ENCODE measurements around the gene ZFP36L2. TPM values are rescaled to one million over a fixed set of nuclear protein-coding genes. Genes with fewer than 3 reads are reported as not detected.
A peak's percentile ranks its signal among the peaks of the same experiment; 100 is the strongest.

ZFP36L2 gene
- total and polyA plus RNA-seq, 9 of the 15 experiments (the other 6 are each of a cell fraction or from before 2014, with no cell fraction given): 4.1 to 60.6 (median 20.3) TPM

GRCh38 chr2:43190311-43191052 is 35.9 kb downstream of the ZFP36L2 start (continued):
- TF ChIP-seq, protein P1, sequence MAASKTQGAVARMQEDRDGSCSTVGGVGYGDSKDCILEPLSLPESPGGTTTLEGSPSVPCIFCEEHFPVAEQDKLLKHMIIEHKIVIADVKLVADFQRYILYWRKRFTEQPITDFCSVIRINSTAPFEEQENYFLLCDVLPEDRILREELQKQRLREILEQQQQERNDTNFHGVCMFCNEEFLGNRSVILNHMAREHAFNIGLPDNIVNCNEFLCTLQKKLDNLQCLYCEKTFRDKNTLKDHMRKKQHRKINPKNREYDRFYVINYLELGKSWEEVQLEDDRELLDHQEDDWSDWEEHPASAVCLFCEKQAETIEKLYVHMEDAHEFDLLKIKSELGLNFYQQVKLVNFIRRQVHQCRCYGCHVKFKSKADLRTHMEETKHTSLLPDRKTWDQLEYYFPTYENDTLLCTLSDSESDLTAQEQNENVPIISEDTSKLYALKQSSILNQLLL (CRISPR knock-in tag; IDR thresholded peaks at IDR 0.05; ENCODE audit: borderline replicate concordance): no peak
- TF ChIP-seq NR0B1 (IDR thresholded peaks at IDR 0.05; ENCODE audit: partially characterized antibody) (no peak), XRCC5 (IDR thresholded peaks at IDR 0.05; ENCODE audit: low read depth, low read length) (0 out of 2 replicates have a peak, but pooled peaks have one; percentile 45), HINFP (tag; conservative IDR thresholded peaks at IDR 0.05; ENCODE audit: low read depth) (no peak), HOMEZ (CRISPR knock-in tag; IDR thresholded peaks at IDR 0.05) (0 out of 2 replicates have a peak, but pooled peaks have one; percentile 8), GTF2E2 (tag; IDR thresholded peaks at IDR 0.05) (no peak), IRF2 (CRISPR knock-in tag; IDR thresholded peaks at IDR 0.05) (no peak), MCM7 (IDR thresholded peaks at IDR 0.05) (no peak), SFPQ (IDR thresholded peaks at IDR 0.05; ENCODE audit: low read depth, low read length) (no peak), MEF2A (IDR thresholded peaks at IDR 0.05; ENCODE audit: control insufficient read depth, low read depth, low read length) (no peak), TCF7L2 (IDR thresholded peaks at IDR 0.05; ENCODE audit: low read depth, low read length) (no peak), STAT5A (IDR thresholded peaks at IDR 0.05; ENCODE audit: borderline replicate concordance, low read length) (peak; percentile 79; the same call in 1 of the 2 replicates), ZNF76 (CRISPR knock-in tag; IDR thresholded peaks at IDR 0.05; ENCODE audit: borderline replicate concordance) (peak; percentile 63; the same call in 1 of the 2 replicates), CBFA2T3 (IDR thresholded peaks at IDR 0.05) (peak; percentile 96)
- TF ChIP-seq, protein P2, sequence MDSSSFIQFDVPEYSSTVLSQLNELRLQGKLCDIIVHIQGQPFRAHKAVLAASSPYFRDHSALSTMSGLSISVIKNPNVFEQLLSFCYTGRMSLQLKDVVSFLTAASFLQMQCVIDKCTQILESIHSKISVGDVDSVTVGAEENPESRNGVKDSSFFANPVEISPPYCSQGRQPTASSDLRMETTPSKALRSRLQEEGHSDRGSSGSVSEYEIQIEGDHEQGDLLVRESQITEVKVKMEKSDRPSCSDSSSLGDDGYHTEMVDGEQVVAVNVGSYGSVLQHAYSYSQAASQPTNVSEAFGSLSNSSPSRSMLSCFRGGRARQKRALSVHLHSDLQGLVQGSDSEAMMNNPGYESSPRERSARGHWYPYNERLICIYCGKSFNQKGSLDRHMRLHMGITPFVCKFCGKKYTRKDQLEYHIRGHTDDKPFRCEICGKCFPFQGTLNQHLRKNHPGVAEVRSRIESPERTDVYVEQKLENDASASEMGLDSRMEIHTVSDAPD (CRISPR knock-in tag; IDR thresholded peaks at IDR 0.05): no peak
- TF ChIP-seq, protein P3, sequence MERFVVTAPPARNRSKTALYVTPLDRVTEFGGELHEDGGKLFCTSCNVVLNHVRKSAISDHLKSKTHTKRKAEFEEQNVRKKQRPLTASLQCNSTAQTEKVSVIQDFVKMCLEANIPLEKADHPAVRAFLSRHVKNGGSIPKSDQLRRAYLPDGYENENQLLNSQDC (CRISPR knock-in tag; IDR thresholded peaks at IDR 0.05): no peak

Measured in K562 (cell line).